ENCODE results near the gene CA10.

The CA10 gene

DNA sequence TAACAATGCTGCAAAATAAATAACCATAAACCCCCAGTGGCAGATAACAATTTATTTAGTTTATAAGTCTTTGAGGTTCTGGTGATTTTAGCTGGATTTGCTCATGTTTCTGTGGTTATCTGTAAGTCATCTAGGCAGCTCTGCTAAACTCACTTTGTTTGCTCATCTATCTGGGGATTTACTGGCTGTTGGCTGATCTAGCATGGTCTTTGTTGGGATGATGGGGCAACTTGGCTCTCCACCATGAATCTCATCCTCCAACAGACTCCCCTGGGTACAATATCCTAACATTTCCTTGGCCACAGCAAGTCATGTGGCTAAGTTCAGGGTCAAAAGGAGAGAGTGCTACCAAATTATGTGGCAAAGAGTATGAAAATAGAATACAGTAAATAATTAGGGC is 359.3 kb downstream of the CA10 start:
- Histone ChIP-seq H3K9me3 (no peaks in the 10 kb centered on the region), H3K36me3 (no peaks in the 10 kb centered on the region), H3K4me1 (peaks cover 16% of the 10 kb centered on the region), H3K4me3 (ENCODE audit: low read depth, low read length) (no peak overlapping the region), H3K27me3 (no peaks in the 10 kb centered on the region)
- DNase-seq: no peak
- TF ChIP-seq, protein P1, sequence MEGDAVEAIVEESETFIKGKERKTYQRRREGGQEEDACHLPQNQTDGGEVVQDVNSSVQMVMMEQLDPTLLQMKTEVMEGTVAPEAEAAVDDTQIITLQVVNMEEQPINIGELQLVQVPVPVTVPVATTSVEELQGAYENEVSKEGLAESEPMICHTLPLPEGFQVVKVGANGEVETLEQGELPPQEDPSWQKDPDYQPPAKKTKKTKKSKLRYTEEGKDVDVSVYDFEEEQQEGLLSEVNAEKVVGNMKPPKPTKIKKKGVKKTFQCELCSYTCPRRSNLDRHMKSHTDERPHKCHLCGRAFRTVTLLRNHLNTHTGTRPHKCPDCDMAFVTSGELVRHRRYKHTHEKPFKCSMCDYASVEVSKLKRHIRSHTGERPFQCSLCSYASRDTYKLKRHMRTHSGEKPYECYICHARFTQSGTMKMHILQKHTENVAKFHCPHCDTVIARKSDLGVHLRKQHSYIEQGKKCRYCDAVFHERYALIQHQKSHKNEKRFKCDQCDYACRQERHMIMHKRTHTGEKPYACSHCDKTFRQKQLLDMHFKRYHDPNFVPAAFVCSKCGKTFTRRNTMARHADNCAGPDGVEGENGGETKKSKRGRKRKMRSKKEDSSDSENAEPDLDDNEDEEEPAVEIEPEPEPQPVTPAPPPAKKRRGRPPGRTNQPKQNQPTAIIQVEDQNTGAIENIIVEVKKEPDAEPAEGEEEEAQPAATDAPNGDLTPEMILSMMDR (IDR thresholded peaks at IDR 0.05; ENCODE audit: low read depth, low read length): no peak

GRCh38 chr17:51797150-51797549 is 361.4 kb downstream of the CA10 start:
- no peaks in the 10 kb centered on the region for H3K9me3 ChIP-seq
- no peaks in the 10 kb centered on the region for H3K27me3 ChIP-seq
- no peak for DNase-seq
- no peaks in the 10 kb centered on the region for H3K36me3 ChIP-seq
- no peak overlapping the region for H3K4me3 ChIP-seq (ENCODE audit: low read depth, low read length)
- peaks cover 6% of the 10 kb centered on the region for H3K4me1 ChIP-seq
- TF ChIP-seq, protein P1 (IDR thresholded peaks at IDR 0.05; ENCODE audit: low read depth, low read length): no peak

- TF ChIP-seq, protein P1 (IDR thresholded peaks at IDR 0.05; ENCODE audit: low read depth, low read length): no peak
- no peaks in the 10 kb centered on the region for H3K9me3 ChIP-seq
- H3K27me3 ChIP-seq: no peaks in the 10 kb centered on the region
- no peaks in the 10 kb centered on the region for H3K36me3 ChIP-seq
- H3K4me3 ChIP-seq (ENCODE audit: low read depth, low read length): no peak overlapping the region
- DNase-seq: no peak
- no peaks in the 10 kb centered on the region; the same call in 1 of the 2 replicates for H3K4me1 ChIP-seq
Observed at GRCh38 chr17:51796026-51796425, 362.5 kb downstream of the CA10 start.

DNA sequence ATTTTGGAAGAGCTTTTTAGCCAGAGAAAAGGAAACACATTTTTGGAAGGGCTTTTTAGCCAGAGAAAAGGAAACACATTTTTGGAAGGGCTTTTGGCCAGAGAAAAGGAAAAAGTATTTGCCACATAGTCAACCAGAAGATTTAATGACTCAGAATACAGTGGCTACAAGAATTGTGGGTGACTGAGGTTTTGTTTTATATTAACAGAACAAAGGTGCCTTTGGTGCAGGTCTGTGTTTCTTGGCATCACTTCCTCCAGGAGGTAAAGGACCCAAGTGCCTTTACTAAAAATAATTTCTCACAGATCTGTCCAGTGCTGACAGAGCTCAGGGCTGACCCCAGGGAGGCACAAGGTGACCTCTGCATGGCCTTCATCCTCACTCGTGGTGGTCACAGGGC is 363.1 kb downstream of the CA10 start:
- Histone ChIP-seq H3K27me3 (no peaks in the 10 kb centered on the region), H3K36me3 (no peaks in the 10 kb centered on the region), H3K4me3 (ENCODE audit: low read depth, low read length) (no peak overlapping the region), H3K9me3 (no peaks in the 10 kb centered on the region), H3K4me1 (no peaks in the 10 kb centered on the region)
- no peak for DNase-seq
- TF ChIP-seq, protein P1 (IDR thresholded peaks at IDR 0.05; ENCODE audit: low read depth, low read length): no peak

GRCh38 chr17:51794466-51794865 is 364.0 kb downstream of the CA10 start:
- H3K27me3 ChIP-seq: no peaks in the 10 kb centered on the region
- no peaks in the 10 kb centered on the region for H3K36me3 ChIP-seq
- DNase-seq: no peak
- TF ChIP-seq, protein P1 (IDR thresholded peaks at IDR 0.05; ENCODE audit: low read depth, low read length): no peak
- no peaks in the 10 kb centered on the region for H3K9me3 ChIP-seq
- no peak overlapping the region for H3K4me3 ChIP-seq (ENCODE audit: low read depth, low read length)
- H3K4me1 ChIP-seq: no peaks in the 10 kb centered on the region

GRCh38 chr17:51793686-51794085 is 364.8 kb downstream of the CA10 start:
- Histone ChIP-seq H3K9me3 (no peaks in the 10 kb centered on the region), H3K27me3 (no peaks in the 10 kb centered on the region), H3K4me3 (ENCODE audit: low read depth, low read length) (no peak overlapping the region), H3K36me3 (no peaks in the 10 kb centered on the region), H3K4me1 (no peaks in the 10 kb centered on the region)
- no peak for DNase-seq
- TF ChIP-seq, protein P1 (IDR thresholded peaks at IDR 0.05; ENCODE audit: low read depth, low read length): no peak
